H1 (cell line): ENCODE data around the gene YWHAQ. TPM values are rescaled to one million over a fixed set of nuclear protein-coding genes. Genes with fewer than 3 reads are reported as not detected.

ENCODE experiments used
- CEBPB ChIP-seq: IDR thresholded peaks from 2 replicates; pipeline ENCODE4 v1.6.1; 2012; ENCODE audit warnings: low read depth, low read length
- CTBP2 ChIP-seq: IDR thresholded peaks from 2 replicates; pipeline ENCODE4 v1.7.0; 2011; ENCODE audit warnings: borderline replicate concordance, mild to moderate bottlenecking, moderate library complexity, mixed read lengths, low read length; ENCODE audit not compliant: insufficient read depth, insufficient read length
- POU5F1 ChIP-seq: IDR thresholded peaks from 2 replicates; pipeline ENCODE4 v1.6.1; 2011; ENCODE audit warnings: low read depth, mild to moderate bottlenecking, low read length, moderate library complexity
- SUZ12 ChIP-seq: fragments of 200-600 bp; sonication (generic); IDR thresholded peaks from 2 replicates; pipeline ENCODE4 v1.6.1; 2012; ENCODE audit warnings: mild to moderate bottlenecking, inconsistent platforms, low read length, moderate library complexity, mixed read lengths
- polyA plus RNA-seq, 7 experiments: library from polyadenylated mRNA; depleted of rRNA in 3 of 7; stranded (reverse) in 5 of 7; unstranded in 2 of 7; fragments of >200 nt in 5 of 7; fragments of 200-250 nt in 2 of 7; gene quantifications; 1 replicate in 5 of 7; 2 replicates in 1 of 7; 4 replicates in 1 of 7; pipeline versions ENCODE4 v1.2.1 to v1.2.3, GENCODE V29; 2011 to 2013; ENCODE audit warnings: missing spikeins in 2 of 7, mixed read lengths in 2 of 7
- total RNA-seq: library from RNA; stranded (reverse); fragmentation: NEBNext Ultra II Directional; extraction: Animal tissue kit (Norgen Biotek cat#: 25700); gene quantifications from 2 replicates; pipeline ENCODE4 v1.2.1, GENCODE V29; 2021
- TF ChIP-seq, protein P1 (sequence below): IDR thresholded peaks from 2 replicates; pipeline ENCODE4 v1.6.1; 2011; ENCODE audit warnings: low read length, improper control_type of control experiment

The YWHAQ gene
- total and polyA plus RNA-seq, 2 of the 8 experiments (the other 6 are each of a cell fraction or from before 2014, with no cell fraction given), result 244 to 480 TPM

DNA sequence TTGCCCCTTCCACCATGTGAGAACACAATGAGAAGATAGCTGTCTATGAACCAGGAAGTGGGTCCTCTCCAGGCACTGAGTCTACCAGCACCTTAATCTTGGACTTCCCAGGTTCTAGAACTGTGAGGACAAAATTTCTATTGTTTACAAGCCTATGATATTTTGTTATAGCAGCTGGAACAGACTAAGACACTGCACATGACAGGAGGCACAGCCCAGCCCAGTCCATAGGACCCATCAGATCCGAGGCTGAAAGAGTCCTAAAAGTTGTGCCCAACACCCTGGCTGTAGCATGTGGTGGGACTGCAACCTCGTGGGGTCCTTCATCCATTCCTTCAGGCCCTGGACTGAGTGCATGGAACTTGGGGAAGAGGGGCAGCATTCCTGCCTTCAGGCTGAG lies 48.4 kb upstream of the YWHAQ start (continued):
- TF ChIP-seq CEBPB (no peak), SUZ12 (no peak), POU5F1 (no peak), CTBP2 (no peak)
- TF ChIP-seq, protein P1, sequence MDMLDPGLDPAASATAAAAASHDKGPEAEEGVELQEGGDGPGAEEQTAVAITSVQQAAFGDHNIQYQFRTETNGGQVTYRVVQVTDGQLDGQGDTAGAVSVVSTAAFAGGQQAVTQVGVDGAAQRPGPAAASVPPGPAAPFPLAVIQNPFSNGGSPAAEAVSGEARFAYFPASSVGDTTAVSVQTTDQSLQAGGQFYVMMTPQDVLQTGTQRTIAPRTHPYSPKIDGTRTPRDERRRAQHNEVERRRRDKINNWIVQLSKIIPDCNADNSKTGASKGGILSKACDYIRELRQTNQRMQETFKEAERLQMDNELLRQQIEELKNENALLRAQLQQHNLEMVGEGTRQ, result no peak
